ENCODE data around the gene JMJD1C.

DNA sequence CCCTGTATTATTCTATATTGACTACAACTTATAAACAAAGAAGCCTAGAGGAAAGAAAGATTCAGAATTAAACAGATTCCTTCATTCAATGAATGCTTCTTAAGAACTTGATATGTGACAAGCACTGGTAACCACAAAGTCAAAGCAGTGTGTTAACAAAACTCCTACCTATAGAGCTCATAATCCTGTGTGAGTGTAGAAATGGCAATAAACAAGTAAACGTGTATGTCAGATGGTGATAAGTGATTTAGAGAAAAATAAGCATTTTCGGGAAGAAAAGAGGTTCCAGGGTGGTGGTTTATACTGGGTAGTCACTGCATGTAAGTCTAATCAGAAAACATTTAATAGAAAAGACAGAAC lies 141.3 kb downstream of the JMJD1C start:
- no peak for TF ChIP-seq HCFC1 (IDR thresholded peaks at IDR 0.05; ENCODE audit: low read length)
- TF ChIP-seq NFXL1 (IDR thresholded peaks at IDR 0.05; ENCODE audit: borderline replicate concordance), result no peak
- TF ChIP-seq, protein P1, sequence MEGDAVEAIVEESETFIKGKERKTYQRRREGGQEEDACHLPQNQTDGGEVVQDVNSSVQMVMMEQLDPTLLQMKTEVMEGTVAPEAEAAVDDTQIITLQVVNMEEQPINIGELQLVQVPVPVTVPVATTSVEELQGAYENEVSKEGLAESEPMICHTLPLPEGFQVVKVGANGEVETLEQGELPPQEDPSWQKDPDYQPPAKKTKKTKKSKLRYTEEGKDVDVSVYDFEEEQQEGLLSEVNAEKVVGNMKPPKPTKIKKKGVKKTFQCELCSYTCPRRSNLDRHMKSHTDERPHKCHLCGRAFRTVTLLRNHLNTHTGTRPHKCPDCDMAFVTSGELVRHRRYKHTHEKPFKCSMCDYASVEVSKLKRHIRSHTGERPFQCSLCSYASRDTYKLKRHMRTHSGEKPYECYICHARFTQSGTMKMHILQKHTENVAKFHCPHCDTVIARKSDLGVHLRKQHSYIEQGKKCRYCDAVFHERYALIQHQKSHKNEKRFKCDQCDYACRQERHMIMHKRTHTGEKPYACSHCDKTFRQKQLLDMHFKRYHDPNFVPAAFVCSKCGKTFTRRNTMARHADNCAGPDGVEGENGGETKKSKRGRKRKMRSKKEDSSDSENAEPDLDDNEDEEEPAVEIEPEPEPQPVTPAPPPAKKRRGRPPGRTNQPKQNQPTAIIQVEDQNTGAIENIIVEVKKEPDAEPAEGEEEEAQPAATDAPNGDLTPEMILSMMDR (IDR thresholded peaks at IDR 0.05 in 2 of 3, conservative IDR thresholded peaks at IDR 0.05 in 1 of 3; ENCODE audit: control insufficient read depth in 2 of 3, extremely low read depth in 1 of 3, insufficient read depth in 1 of 3, low read depth in 3 of 3, low read length in 3 of 3), result no peak
- TF ChIP-seq, protein P2, sequence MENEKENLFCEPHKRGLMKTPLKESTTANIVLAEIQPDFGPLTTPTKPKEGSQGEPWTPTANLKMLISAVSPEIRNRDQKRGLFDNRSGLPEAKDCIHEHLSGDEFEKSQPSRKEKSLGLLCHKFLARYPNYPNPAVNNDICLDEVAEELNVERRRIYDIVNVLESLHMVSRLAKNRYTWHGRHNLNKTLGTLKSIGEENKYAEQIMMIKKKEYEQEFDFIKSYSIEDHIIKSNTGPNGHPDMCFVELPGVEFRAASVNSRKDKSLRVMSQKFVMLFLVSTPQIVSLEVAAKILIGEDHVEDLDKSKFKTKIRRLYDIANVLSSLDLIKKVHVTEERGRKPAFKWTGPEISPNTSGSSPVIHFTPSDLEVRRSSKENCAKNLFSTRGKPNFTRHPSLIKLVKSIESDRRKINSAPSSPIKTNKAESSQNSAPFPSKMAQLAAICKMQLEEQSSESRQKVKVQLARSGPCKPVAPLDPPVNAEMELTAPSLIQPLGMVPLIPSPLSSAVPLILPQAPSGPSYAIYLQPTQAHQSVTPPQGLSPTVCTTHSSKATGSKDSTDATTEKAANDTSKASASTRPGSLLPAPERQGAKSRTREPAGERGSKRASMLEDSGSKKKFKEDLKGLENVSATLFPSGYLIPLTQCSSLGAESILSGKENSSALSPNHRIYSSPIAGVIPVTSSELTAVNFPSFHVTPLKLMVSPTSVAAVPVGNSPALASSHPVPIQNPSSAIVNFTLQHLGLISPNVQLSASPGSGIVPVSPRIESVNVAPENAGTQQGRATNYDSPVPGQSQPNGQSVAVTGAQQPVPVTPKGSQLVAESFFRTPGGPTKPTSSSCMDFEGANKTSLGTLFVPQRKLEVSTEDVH (IDR thresholded peaks at IDR 0.05; ENCODE audit: low read depth, partially characterized antibody), result no peak
- no peak for TF ChIP-seq TAF1 (IDR thresholded peaks at IDR 0.05; ENCODE audit: borderline replicate concordance, low read depth, low read length)
- no peak for TF ChIP-seq YY1 (IDR thresholded peaks at IDR 0.05; ENCODE audit: low read depth, low read length)
- no peak for TF ChIP-seq ZZZ3 (IDR thresholded peaks at IDR 0.05; ENCODE audit: control insufficient read depth, insufficient read length, low read depth)

Measured in GM12878 (cell line).